ENCODE results near the gene KPNA3. TPM values are rescaled to one million over a fixed set of nuclear protein-coding genes. Genes with fewer than 3 reads are reported as not detected.

KPNA3 gene
- total RNA-seq, 1 experiment from 2014 or later, result 5.3 TPM

DNA sequence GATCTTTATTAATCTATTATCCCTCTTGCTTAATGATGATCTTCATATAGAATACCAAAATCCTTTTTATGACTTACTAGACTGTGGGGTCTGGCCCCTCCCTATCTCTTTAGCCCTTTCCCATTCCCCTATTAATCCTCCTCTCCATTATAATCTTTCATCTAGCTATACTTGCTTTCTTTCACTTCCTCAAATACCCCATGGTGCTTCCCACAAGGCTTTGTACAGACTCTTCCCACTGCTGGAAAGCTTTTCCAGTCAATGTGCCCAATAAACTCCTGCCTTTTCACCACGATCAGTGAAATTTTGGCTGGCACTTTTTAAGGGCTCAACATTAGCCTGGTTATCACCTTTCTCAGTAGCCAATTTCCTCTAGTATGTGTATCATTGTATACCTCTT, 98.0 kb downstream of the KPNA3 start:
- in situ Hi-C loops (cut with HindIII; ENCODE audit: low pct_unique_long_range_greater_than_20kb, low sequenced_read_pairs), result no loop called here
- no peak for DNase-seq (ENCODE audit: low read depth)

DNA sequence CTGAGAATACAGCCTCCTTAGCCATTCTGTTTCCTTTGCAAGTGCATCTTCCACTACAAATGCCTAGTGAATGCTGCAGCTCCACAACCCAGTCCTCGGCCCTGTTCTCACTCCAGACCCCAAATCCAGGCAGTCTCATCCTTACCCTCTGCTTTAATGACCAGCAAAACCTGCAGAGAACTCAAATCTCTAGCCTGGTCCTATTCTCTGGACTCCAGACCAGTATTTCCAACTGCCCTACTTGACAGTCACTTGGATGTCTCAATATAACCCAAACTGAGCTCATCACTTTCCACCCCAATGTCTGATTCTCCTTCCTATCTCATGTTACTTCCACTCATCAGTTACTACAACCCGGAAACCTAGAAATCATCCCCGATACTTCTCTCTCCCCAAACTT, 98.6 kb downstream of the KPNA3 start:
- in situ Hi-C loops (cut with HindIII; ENCODE audit: low pct_unique_long_range_greater_than_20kb, low sequenced_read_pairs), result no loop called here
- no peak for DNase-seq (ENCODE audit: low read depth)

DNA sequence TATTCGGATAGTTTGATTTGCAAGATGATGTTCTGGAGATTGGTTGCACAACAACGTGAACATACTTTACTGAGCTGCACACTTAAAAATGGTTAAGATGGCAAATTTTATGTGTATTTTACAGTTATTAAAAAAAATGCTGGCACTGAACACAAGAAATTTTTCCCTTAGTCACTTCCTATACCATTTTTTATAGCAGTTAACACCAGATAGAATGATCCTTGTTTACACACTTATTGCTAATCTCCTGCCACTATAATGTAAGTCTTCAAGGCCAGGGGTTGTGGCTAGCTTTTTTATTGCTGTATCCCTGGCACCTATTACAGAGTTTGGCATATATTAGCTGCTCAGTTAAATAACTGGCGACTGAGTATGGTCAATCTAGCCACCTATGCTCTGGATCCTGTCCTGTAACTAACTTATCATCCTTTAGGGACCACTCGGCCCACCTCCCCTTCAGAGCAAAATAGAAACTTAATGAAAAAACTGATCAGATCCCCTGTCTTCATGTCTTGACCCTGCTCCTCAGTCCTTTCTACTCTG, 99.2 kb downstream of the KPNA3 start:
- in situ Hi-C loops (cut with HindIII; ENCODE audit: low pct_unique_long_range_greater_than_20kb, low sequenced_read_pairs), result no loop called here

DNA sequence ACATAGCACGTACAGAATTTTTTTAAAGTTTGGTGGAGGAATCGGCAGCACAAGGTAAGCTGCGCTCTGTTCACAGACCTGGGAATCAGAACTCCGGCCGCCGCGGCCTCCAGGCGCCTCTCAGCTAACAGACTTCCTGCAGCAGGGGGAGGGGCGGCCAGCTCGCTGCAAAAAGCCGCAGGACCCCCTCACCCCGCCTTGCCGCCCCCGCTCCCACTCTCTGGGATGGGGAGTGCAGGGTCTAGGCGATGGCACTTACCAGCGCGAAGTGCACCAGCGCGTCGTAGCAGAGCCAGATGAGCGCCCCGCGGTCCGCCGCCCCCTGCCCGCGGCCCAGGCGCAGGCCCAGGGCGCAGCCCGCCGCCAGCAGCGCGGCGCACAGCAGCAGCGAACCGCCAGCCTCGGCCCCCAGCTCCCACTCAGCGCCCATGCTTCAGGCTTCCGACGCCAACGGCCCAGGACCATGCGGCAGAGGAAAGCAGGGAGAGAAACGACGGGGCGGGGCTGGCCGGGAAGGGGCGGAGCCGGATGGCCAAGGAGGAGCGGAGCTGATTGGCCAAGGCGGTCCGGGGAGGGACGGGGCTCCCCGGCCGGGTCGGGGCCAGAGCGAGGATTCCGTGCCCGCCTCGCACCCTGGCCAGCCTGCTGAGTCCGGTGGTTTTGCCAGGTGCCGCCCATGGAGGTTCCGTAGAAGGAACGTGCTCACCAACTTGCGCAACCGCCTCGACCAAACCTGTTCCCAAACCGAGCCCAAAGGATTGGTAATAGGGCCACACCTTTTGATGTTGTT, 101.3 kb downstream of the KPNA3 start, which contains the start of gene EBPL:
TSS of gene EBPL (minus strand) at position 492 of the 790 bp plus-strand sequence. CDS start at position 430, 62 bp downstream.
- peak; percentile 89 for DNase-seq (ENCODE audit: low read depth)
- in situ Hi-C loops (cut with HindIII; ENCODE audit: low pct_unique_long_range_greater_than_20kb, low sequenced_read_pairs), result no loop called here

More for the DNA sequence above, 99.2 kb downstream of the KPNA3 start:
- no peak for DNase-seq (ENCODE audit: low read depth)

DNA sequence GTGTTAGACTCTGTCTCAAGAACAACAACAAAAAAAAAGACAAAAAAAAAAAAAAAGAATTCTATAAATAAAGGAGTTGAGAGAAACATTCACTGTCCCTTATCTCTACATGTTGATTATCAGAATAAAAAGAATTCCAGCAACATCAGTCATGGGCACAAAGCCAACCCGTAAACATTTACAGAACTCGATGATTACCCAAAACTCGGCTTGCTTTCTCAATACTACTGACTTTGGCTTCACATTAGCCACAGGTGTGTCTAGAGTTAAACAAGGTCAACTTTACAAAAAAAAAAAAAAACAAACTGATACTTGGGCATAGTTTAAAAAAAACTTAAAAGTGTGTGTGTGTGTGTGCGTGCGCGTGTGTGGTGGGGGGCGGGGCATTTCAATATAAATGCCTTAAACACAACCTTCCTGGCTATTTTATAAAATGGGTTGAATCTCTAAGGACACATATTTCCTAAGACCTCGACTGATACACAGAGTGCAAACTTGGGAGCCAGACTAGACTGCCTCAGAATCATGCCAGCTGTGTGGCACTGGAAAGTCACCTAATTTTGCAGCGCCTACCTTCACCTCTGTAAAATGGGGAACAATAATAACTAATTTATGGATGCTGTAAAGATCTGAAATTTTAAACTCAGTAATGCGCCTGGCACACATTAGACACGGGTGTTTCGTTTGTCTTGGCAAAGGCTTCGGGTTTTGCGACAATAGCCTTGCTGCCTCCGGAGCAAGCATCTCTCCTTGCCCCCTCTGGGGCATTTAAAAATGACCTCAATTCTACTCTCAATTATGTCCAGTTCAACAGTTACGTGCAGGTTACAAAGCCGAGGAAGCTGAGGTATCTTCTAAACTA, 102.1 kb downstream of the KPNA3 start:
- peak; percentile 40 for DNase-seq (ENCODE audit: low read depth)
- in situ Hi-C loops (cut with HindIII; ENCODE audit: low pct_unique_long_range_greater_than_20kb, low sequenced_read_pairs), result no loop called here

DNA sequence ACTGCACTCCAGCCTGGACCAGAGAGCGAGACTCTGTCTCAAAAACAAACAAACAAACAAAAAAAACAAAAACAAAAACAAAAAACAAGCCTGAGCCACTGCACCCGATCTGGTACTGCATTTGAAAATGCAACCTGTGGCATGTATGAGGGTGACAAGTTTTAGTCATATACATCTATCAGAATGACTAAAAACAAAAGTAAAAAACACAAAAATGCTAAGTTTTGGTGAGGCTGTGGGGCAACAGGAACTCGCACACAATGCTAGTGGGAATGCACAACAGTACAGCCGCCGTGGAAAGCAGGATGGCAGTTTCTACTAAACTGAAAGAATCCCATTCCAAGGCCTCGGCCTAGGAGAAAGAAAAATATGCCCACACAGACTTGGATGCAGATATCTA, 109.0 kb downstream of the KPNA3 start:
- no peak for DNase-seq (ENCODE audit: low read depth)
- in situ Hi-C loops (cut with HindIII; ENCODE audit: low pct_unique_long_range_greater_than_20kb, low sequenced_read_pairs), result no loop called here

DNA sequence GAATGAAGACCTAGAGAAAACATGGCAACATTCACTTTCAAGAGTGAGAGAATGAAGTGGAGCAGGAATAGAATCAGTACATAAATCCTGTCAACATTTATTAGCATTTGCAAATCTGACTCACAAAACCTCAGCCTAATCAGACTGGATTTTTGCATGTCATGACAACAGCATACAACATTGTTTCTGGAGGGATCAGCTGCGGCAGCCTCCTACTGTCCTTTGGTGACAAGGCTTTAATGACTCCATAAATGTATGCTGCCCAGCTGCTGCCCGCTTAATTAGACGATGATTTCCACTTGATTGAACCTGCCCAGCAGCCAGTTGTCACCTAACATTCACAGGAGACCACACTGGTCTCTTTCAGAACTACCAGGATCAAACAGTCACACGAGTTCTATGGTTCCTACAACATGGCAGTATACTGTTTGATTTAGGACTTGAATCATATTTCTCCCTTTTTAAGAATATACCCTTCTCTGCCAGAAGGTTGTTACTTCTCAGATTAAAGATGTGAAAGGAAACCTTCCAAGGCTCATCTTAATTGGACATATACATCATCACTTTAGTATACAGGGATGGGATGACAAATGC, 110.5 kb downstream of the KPNA3 start:
- DNase-seq (ENCODE audit: low read depth), result no peak
- in situ Hi-C loops (cut with HindIII; ENCODE audit: low pct_unique_long_range_greater_than_20kb, low sequenced_read_pairs), result no loop called here

DNA sequence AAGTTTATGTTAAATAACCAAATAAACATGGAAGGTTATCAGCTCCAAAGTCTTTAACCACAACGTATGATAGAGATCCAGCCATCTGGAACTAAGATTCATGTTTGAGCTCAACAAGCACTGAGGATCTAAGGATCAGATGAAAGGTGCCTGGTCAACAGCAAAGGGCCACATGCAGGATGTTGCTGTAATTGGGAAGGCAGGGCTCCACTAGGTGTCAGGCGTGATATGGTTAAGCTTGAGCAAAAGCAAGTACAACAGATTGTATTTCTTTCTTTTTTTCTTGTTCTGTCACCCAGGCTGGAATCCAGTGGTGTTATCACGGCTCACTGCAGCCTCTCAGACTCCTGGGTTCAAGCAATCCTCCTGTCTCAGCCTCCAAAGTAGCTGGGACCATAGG, 113.2 kb downstream of the KPNA3 start:
- in situ Hi-C loops (cut with HindIII; ENCODE audit: low pct_unique_long_range_greater_than_20kb, low sequenced_read_pairs), result no loop called here
- no peak for DNase-seq (ENCODE audit: low read depth)

DNA sequence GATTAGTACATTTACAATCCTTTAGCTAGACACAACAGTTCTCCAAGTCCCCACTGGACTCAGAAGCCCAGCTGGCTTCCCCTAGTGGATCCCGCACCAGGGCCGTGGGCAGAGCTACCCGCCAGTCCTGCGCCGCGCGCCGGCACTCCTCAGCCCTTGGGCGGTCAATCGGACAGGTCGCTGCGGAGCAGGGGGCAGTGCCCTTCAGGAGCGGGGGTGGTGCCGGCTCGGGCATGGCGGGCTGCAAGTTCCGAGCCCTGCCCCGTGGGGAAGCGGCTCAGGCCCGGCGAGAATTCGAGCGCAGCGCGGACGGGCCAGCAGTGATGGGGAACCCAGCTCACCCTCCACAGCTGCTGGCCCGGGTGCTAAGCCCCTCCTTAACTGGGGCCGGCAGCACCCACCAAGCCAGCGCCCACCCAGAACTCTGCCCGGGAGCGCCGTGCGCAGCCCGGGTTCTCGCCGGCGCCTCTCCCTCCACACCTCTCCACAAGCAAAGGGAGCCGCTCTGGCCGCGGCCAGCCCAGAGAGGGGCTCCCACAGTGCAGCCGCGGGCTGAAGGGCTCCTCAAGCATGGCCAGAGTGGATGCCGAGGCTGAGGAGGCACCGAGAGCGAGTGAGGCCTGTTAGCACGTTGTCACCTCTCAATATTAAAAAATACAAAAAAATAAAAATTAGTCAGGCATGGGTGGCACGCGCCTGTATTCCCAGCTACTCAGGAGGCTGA, 114.1 kb downstream of the KPNA3 start:
- no peak for DNase-seq (ENCODE audit: low read depth)
- in situ Hi-C loops (cut with HindIII; ENCODE audit: low pct_unique_long_range_greater_than_20kb, low sequenced_read_pairs), result no loop called here

DNA sequence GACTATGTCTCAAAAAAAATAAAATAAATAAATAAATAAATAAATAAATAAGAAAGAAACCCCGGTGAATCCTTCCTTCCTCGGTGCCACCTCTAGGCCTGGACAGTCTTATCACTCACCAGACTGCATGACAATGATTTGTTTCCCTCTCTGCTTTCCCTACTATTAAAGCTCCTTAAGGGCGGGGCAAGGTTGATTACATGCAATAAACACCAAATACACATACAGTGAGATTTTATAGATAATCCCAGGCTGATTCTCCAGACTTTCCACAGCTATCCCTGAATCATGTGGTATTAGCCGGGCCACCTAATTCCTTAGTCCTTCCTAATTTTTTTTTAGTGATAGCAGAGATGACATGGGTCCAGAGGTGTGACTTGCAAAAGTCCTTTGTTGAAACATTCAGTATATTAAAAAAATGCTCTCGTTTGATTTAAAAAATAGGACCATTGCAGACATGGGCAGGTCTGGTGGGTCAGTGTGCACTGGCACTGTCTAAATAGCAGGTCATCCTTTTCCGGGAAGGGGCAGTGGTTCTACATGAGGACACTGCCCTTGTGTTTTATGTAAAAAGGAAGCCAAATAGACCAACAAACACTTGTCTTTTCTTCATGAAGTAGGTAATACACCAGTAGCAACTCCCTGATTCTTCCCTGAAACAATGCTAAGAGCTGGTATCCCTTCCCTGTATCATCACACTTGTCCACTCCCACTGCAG, 115.7 kb downstream of the KPNA3 start:
- in situ Hi-C loops (cut with HindIII; ENCODE audit: low pct_unique_long_range_greater_than_20kb, low sequenced_read_pairs), result no loop called here
- no peak for DNase-seq (ENCODE audit: low read depth)

DNA sequence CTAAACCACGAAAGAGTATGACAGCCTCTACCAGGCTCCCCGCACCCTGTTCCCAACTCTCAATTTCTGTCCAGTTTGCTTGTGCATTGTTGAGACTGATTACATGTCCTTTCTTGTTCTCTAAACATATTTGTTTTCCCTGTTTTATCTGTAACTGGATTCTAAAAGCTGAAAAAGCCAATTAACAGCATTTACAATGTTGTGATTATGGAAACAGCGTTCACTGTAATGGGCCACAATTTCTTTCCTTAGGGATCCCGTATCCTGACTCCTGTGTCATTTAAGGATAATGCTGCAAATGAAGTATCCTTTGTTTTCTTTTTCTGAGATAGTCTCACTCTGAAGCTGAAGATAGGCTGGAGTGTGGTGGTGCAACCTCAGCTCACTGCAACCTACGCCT, 121.7 kb downstream of the KPNA3 start:
- DNase-seq (ENCODE audit: low read depth), result no peak
- in situ Hi-C loops (cut with HindIII; ENCODE audit: low pct_unique_long_range_greater_than_20kb, low sequenced_read_pairs), result no loop called here

DNA sequence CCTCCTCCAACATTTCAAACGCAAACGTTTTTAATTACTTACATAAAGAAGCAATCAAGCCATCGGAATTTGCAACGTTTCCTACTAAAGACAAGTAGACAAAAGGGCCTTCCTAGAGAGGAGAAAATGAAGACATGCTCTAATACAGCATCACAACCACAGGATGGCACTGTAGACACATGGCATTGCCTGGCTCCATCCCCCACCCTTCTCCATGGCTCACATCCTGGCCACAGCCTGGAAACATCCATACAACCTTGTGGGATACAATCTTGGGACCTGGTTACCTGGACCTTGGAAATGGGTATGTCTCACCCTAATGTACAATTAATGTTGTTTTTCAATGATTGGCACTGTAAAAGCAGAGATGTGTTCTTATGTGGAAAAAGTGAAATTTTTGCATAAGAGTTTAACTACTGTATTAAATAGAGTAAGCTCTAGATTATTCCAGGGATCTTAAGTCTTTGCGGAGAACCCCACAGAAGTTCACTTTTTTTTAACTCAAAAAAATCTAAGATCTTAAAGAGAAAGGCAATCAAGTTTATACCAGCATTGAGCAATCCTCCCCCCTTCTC, 122.7 kb downstream of the KPNA3 start:
- in situ Hi-C loops (cut with HindIII; ENCODE audit: low pct_unique_long_range_greater_than_20kb, low sequenced_read_pairs), result no loop called here
- peak; percentile 63 for DNase-seq (ENCODE audit: low read depth)

DNA sequence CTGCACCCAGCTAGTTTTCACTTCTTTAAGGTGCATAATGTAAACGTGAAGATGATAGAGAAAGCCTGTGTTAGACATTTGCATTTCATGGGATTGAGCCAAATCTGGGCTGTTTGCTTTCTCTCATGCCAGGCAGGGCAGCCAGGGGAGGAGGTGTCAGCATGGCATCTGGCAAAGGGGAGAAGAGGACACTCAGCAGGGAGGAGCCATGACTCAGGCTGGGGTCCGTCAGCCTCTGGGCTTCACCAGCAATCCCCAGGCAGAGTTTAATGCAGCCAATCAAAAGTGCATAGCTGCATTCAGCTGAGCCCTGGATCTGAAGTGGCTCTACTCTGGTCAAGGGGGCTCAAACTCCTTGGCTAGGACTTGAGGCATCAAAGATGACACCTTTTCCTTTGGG, 124.7 kb downstream of the KPNA3 start:
- in situ Hi-C loops (cut with HindIII; ENCODE audit: low pct_unique_long_range_greater_than_20kb, low sequenced_read_pairs), result no loop called here

DNA sequence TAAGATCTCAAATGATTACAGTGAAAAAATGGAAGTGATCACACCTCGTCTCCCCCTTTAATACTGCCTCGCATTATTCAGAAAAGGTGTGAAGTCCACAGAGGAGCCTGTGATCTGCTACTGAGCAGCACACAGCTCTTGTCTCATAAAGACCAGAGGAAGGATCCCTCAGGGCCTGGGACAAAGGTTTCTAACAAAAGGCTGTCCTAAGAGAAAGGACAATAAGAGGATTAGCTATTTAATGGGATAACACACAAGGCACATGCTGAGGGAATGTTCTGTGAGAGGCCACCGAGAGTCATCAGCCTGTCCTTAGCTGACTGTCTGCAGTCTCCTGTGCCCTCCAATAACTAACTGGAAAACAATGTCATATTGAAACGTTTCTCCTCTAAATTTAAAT, 127.9 kb downstream of the KPNA3 start:
- in situ Hi-C loops (cut with HindIII; ENCODE audit: low pct_unique_long_range_greater_than_20kb, low sequenced_read_pairs), result no loop called here
- no peak for DNase-seq (ENCODE audit: low read depth)

More for the DNA sequence above, 124.7 kb downstream of the KPNA3 start:
- DNase-seq (ENCODE audit: low read depth), result no peak

DNA sequence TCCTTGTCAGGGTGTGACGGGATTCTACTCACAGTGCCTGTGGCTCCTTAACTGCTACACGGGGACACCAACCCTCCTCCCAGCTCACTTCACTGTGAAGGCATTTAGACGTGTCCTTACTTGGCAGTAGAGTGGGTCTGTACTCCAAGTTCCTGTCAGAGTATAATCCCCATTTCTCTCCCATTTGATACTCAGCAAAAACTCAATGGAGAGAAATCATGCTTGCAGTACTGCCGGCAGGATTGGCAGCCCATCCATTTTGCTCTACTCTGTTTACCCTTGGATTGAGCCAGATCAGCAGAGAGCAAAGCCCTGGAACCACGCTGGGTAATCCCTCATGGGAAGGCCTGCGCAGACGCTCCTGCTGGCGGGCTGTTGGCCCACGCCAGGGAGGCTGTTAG, 135.2 kb downstream of the KPNA3 start:
- in situ Hi-C loops (cut with HindIII; ENCODE audit: low pct_unique_long_range_greater_than_20kb, low sequenced_read_pairs), result no loop called here
- DNase-seq (ENCODE audit: low read depth), result no peak

DNA sequence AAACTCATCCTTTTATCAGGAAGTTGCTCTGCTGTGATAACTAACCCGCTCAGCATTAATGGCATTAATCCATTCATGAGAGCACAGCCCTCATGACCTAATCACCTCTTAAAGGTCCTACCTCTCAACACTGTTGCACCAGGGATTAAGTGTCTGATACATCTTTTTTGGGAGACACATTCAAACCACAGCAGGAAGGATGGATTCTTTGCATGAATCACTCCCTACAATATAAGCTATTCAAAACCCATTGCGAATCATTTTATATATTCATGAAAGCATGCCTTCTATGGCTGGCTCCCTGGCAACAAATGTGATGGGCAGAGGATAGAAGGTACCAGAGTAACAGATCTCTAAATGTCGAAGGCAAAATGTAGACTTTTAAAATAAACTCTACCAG, 136.6 kb downstream of the KPNA3 start:
- DNase-seq (ENCODE audit: low read depth), result no peak
- in situ Hi-C loops (cut with HindIII; ENCODE audit: low pct_unique_long_range_greater_than_20kb, low sequenced_read_pairs), result no loop called here

DNA sequence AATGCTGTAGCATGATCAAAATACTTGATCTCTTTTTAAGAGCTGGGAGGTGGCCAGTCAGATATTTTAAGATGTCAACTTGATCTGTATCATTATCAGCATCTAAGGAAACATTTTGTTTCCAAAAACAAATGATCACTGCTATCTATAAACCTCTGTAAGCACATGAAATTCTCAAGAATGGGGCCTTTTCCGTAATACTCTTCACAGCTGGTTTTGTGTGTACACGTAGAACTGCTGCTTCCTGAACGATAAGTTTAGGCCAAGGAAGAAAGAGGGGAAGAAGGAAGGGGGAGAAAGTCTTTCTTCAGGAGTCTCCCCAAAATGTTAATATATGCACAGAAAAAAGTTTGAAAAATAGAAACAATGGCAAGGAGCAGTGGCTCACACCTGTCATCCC, 138.5 kb downstream of the KPNA3 start:
- in situ Hi-C loops (cut with HindIII; ENCODE audit: low pct_unique_long_range_greater_than_20kb, low sequenced_read_pairs), result no loop called here
- no peak for DNase-seq (ENCODE audit: low read depth)

All from Caki2 (cell line).